GM21717 (cell line): ENCODE data around the gene SP6.

Source experiments
- ATAC-seq: cut with Tn5 transposase; IDR thresholded peaks from one replicate; pipeline ENCODE4 v1.9.1; 2021; ENCODE audit warnings: mild to moderate bottlenecking, moderate library complexity; ENCODE audit not compliant: unreplicated experiment

SP6 gene

DNA sequence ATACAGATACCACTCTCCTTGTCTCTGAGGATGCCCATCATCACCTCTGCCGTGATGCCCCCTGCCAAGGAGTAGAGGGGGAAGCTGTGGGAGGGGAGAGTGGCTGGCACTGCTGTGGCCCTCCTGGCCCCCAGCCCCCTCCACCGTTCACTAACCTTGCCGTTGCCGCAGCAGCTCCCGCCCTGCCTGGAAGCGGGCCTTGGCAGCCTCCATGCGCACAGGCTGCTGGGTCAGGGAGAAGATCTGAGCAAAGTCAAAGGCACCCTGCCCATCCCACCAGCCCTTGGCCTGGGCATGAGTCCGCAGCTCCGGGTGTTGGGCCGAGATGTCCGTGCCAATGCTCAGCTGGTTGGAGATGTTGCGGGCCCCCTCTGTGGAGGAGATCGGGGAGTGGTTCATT, 12.3 kb downstream of the SP6 start:
- ATAC-seq = no peak

DNA sequence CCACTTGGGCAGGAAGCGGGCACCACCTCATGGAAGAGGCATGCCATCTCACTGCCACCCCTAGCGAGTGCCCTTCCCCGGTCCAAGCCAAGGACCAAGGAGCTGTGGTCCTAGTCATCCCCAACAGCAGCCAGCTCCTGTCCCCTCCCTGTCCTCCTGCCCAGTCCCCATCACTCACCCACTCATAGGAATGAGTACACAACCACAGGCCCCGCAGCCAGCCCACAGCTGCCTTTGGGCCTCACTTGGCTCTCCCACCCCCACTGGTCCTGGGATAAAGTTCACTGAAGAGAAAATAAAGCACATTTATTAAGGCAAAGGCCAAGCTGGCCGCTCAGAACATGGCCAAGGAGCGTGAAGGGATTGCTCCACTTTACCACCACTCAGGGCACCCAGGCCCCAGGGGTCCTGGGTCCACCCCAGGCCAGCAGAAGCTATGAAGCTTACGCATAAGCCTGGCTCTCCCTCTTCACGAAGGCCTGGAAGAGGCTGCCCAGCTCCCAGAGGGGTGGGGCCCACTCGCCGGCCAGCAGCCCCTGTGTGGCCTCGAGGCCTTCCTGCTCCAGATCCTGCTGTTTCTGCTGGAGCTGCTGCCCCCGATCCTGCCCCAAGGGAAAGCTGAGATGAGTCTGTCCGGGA, 13.4 kb downstream of the SP6 start:
- ATAC-seq = no peak

GRCh38 chr17:47836601-47837000, 14.4 kb downstream of the SP6 start:
- ATAC-seq = no peak

DNA sequence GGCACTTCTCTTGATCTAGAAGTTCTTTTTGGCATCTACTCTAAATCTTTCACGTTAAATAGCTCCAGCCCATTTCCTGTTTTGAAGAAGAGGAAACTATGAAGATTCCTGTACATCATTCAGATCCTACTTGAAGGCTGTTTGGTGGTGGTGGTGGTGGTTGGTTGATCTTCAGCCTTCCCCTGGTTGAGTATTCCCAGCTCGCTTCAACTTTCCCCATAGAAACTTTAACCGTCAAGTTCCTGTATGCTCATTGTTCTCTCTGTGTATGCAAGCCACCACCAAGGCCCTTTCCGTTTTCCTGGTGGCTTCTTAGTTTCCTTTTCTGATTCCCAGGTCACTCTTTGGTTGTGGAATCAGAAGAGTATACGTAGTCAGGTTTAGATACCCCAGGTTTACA, 16.2 kb downstream of the SP6 start:
- no peak for ATAC-seq

GRCh38 chr17:47831934-47832327, 19.0 kb downstream of the SP6 start:
- peak; percentile 3 for ATAC-seq

DNA sequence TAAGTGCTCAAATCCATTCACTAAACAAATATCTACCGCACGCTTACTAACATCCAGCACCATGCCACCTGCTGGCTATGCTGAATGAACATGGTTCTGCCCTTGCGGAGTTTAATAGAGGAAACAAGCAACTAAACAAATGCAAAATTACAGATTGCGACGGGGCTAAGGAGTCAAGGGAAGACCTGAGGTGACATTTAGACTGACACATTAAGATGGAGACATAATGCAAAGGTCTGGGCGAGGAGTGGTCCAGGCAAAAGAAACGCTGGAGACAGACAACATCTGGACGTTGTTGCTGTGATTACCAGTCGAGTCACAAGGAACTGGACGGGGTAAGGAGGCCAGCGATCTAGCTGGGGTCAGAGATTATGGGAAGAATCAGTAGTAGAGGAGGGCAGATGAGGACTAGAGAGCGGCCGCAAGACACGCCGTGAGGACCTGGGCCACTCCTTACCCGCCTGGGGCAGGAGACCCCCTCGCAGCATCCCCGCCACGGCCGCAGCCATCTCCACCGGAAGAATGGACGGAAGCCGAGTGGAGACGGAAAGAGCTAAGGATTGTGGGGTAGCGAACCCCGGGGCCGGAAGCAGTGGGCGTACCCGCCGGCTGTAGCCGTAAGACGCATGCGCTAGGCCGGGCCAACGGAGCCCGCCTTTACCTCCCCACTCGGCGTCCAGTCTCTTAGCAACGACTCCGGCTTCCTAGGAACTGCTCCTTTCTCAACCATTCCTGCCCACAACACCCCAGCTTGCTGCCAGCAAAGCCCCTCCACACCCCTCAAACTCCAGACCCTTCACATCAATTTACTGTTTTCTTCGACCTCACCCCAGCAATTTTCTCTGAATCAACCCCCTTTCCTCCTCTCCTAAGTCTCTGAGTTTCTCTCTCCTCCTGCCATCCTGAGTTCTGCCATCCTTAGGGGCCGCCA, 19.7 kb downstream of the SP6 start, which contains the start of the genes LRRC46 and MRPL10:
LRRC46 (plus strand) TSS at position 668 of the 931 bp plus-strand sequence. CDS start 320 bp downstream, outside the sequence.
MRPL10 (minus strand) TSS at position 539 of the 931 bp plus-strand sequence; CDS start at position 509, 30 bp downstream.
- ATAC-seq = peak; percentile 66

DNA sequence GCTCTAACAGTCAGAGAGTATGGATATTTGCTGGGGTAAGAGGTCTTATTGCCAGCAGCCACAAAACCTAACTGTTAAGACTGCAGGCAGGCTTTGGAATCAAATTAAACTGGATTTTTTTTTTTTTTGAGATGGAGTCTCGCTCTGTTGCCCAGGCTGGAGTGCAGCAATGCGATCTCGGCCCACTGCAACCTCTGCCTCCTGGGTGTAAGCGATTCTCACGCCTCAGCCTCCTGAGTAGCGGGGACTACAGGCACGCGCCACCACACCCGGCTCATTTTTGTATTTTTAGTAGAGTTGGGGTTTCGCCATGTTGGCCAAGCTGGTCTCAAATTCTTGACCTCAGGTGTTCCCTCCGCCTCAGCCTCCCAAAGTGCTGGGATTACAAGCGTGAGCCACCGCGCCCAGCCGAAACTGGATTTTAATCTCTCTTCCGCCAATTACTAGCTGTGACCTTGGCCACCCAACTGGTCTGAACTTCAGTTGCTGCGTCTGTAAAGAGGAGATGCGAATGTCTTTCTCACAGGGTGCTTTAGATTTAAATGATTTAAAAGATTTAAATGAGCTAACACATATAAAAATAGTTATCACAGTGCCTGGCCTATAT, 20.5 kb downstream of the SP6 start:
- ATAC-seq = no peak

- ATAC-seq = no peak
Measured at GRCh38 chr17:47829870-47830269, 21.1 kb downstream of the SP6 start.

DNA sequence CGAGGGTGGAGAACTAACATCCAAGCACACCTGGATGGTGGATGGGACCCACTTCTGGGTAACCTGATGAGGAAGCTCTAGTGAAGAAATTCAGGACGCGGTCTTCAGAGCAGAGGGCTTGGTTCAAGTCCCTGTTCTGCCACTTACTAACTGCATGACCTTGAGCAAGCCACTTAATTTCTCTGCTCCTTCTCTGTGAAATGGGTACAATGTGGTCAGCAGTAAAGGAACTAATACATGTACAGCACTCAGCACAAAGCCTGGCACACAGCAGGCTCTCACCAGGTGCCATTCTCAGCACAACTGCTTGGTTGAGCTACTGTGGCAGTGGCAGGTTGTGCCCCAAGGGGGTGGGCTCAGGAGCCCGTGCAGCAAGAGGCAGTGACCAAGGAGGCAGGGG, 27.4 kb downstream of the SP6 start:
- ATAC-seq = no peak

- ATAC-seq = no peak
Measured at GRCh38 chr17:47822785-47823184, 28.2 kb downstream of the SP6 start.

DNA sequence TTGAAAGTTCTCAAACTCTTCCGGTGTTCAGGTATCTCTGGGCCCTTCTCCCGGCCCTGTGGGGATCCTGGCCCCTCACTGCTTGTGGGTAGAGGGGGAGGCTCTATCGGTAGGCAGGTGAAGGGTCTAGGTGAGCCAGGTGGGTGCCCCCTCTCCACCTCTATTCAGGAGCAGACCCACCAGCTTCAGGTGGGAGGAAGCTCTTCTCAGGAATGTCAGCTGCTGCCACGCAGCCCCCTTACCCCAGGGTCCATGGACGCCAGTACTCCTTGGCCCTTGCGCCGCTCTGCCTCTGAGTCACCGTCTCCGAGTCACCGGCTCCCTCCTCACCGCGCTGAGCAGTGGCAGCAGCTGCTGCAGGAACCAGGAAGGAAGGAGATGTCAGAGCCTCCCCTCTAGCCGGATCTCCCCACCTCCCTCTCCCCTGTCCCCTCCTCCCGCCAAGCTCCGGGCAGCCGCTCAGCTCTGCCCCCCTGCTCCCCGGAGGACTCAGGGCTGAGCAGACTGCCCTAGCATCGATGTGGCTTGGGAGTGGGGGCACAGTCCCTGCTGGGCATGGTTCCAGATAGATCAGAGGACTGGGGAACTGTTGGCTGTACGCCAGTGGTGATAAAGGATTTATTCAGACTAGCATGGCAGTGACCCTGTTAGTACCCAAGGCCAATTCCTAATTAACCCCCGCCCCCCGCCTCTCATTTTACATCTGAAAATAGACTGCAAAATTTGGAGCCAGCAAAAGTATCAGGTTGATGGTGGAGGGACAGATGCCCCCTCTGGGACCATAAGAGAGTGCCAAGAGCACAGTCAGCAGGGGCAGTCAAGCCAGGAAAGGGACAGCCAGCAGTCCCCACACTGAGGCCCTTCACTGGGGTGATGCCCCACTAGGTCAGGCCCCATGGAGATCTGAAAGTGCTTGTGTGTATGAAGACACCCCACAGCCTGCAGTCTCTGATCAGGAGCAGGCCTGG, 29.3 kb downstream of the SP6 start, which contains the start of gene OSBPL7:
OSBPL7 (minus strand) TSS at position 371 of the 968 bp plus-strand sequence. CDS start 1,516 bp downstream, outside the sequence.
- peak; percentile 54 for ATAC-seq

GRCh38 chr17:47821031-47821423, 29.9 kb downstream of the SP6 start:
- ATAC-seq = no peak

GRCh38 chr17:47820033-47820789, 30.8 kb downstream of the SP6 start:
- no peak for ATAC-seq

GRCh38 chr17:47819475-47819874, 31.5 kb downstream of the SP6 start:
- ATAC-seq = no peak

DNA sequence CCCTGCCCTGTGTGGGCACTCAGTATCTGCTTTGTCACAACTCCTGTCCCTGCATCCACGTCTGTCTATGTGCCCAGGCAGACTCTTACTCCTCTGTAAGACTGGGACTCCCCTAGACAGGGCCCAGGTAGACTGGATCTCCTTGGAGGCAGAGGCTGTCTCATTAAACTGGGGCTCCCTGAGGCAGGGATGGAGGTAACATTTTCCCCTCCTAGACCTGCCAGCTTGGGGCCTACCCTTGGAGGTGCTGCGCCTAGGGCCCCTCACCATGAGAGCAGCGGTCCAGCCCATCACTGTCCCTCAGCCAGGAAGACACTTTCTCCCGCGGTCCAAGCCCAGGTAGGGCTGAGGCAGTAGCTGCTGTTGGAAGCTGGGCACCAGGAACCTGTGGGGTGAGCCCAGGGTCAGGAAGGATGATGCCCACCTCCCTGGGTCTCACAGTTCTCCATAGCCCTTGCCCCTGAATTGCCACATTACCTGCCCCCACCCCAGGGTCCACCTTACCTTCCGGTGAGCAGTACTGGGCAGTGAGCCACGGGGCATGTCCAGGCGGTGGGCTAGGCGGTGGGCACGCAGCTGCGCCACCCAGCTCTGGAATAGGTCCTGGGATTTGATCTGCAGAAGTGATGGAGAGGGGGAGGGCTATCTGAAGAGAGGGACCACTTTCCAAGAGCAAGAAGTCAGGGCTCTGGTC, 32.8 kb downstream of the SP6 start:
- ATAC-seq = no peak

GRCh38 chr17:47816947-47817346, 34.0 kb downstream of the SP6 start:
- no peak for ATAC-seq

GRCh38 chr17:47816111-47816735, 34.7 kb downstream of the SP6 start:
- no peak for ATAC-seq

DNA sequence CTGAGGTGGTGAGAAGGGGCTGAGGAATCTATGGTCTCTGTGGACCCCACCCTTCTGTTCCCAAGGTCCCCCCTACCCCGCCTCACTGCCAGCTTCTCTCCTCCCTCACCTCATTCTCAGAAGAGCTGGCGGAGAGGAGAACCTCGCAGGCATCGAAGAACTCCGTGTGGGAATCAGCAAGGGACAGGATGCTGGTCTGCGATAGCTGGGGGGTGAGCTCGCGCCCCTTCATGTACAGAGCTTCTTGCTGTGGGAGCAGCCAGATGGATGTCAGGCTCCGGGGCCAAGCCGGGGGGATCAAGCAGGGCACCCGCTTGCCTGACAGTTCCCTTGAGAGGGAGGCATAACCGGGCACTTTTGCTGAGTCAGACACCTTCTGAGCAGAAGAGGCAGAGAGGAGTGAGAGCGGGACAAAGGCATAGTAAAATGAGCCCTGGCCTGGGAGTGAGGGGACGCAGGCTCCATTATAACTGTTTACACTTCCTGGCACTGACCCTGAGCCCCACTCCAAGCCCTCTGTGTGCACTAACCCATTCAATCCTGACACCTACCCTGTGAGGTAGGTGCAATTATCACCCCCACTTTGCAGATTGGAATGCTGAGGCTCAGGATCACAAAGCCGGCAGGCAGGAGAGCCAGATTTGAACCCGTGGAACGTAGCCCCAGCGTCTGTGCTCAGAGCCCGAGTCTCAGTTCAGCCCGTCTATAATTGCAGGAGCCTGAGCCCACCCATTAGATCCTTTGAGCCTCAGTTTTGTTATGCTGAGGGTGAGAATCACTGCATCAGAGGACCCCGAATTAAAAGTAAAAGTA, 35.7 kb downstream of the SP6 start:
- no peak for ATAC-seq
